ENCODE data around the gene TPSB2.
"Not testable (repeated sequence)": the region's sequence is repeated elsewhere in the genome, so short reads cannot be mapped to it uniquely, and the experiment has no call there.

DNA sequence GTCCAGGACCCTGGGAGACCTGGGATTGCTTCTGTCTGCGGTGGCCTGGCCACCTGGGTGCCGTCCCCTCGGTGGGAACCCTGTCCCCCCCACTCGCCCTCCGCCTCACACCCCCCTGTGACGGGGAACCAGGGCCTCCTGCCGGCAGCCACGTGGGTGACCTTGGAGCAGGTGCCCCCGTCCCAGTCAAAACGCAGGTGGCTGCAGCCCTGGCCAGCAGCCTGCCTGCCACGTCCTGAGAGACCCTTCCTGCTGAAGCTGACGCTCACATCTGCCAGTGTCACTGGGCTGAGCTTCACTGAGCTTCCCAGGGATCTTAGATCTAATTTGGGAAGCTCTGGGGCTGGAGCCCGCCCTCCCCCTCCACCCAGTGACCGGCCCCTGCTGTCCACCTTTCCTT lies 3.3 kb downstream of the TPSB2 start:
- not testable (repeated sequence) for TF ChIP-seq EZH2 (IDR thresholded peaks at IDR 0.05; ENCODE audit: low read length, missing control alignments); CTCF (conservative IDR thresholded peaks at IDR 0.05 in 1 of 2, IDR thresholded peaks at IDR 0.05 in 1 of 2; ENCODE audit: low read depth in 1 of 2, low read length in 2 of 2)

Measured in fibroblast of lung (primary cell).